Measurements from ENCODE around the gene TAF3.

The TAF3 gene

GRCh38 chr10:8066124-8066523 is 247.8 kb downstream of the TAF3 start:
- POLR2A ChIA-PET = interaction anchor here (0.7 kb wide), 1 partner anchor 190 kb away, joined by 3 read pairs; no protein-coding TSS in a partner anchor
- TF ChIP-seq ZBTB7A (tag by site-specific recombination; IDR thresholded peaks at IDR 0.05; ENCODE audit: low read depth) (no peak), ZNF521 (tag by site-specific recombination; IDR thresholded peaks at IDR 0.05) (no peak), ZNF707 (tag by site-specific recombination; IDR thresholded peaks at IDR 0.05) (no peak), ZNF776 (tag by site-specific recombination; IDR thresholded peaks at IDR 0.05; ENCODE audit: borderline replicate concordance) (no peak), GFI1B (tag by site-specific recombination; IDR thresholded peaks at IDR 0.05) (no peak), ZNF311 (tag by site-specific recombination; IDR thresholded peaks at IDR 0.05; ENCODE audit: borderline replicate concordance) (no peak), ZNF174 (tag by site-specific recombination; IDR thresholded peaks at IDR 0.05) (no peak), ZNF239 (tag by site-specific recombination; IDR thresholded peaks at IDR 0.05) (no peak), HOXA7 (CRISPR knock-in tag; IDR thresholded peaks at IDR 0.05; ENCODE audit: borderline replicate concordance) (no peak), ZNF416 (tag by site-specific recombination; IDR thresholded peaks at IDR 0.05) (no peak), ZNF530 (tag by site-specific recombination; IDR thresholded peaks at IDR 0.05; ENCODE audit: low read depth) (no peak), ZNF221 (tag by site-specific recombination; IDR thresholded peaks at IDR 0.05; ENCODE audit: borderline replicate concordance) (no peak)
- TF ChIP-seq, protein P1, sequence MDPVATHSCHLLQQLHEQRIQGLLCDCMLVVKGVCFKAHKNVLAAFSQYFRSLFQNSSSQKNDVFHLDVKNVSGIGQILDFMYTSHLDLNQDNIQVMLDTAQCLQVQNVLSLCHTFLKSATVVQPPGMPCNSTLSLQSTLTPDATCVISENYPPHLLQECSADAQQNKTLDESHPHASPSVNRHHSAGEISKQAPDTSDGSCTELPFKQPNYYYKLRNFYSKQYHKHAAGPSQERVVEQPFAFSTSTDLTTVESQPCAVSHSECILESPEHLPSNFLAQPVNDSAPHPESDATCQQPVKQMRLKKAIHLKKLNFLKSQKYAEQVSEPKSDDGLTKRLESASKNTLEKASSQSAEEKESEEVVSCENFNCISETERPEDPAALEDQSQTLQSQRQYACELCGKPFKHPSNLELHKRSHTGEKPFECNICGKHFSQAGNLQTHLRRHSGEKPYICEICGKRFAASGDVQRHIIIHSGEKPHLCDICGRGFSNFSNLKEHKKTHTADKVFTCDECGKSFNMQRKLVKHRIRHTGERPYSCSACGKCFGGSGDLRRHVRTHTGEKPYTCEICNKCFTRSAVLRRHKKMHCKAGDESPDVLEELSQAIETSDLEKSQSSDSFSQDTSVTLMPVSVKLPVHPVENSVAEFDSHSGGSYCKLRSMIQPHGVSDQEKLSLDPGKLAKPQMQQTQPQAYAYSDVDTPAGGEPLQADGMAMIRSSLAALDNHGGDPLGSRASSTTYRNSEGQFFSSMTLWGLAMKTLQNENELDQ (tag by site-specific recombination; IDR thresholded peaks at IDR 0.05; ENCODE audit: low read depth) = no peak
- no peak overlapping the region for H3K27ac ChIP-seq (ENCODE audit: extremely low read depth, low read depth, low read length)
- H3K36me3 ChIP-seq (ENCODE audit: control insufficient read depth in 2 of 2, insufficient read depth in 1 of 2, low read length in 2 of 2) = peaks cover 76 to 100% of the 10 kb centered on the region in 2 experiments
- no peak overlapping the region for H3K4me3 ChIP-seq (ENCODE audit: low read depth, low read length)
- CTCF ChIA-PET = interaction anchor here (1.2 kb wide), 1 partner anchor 13 kb away, joined by 4 read pairs; no protein-coding TSS in a partner anchor
- H3K4me1 ChIP-seq (ENCODE audit: control insufficient read depth, insufficient read depth, low read length) = no peaks in the 10 kb centered on the region
- H3K9me3 ChIP-seq (ENCODE audit: control insufficient read depth, insufficient read depth, low read depth, low read length) = no peaks in the 10 kb centered on the region

Measured in HEK293 (cell line).